Stimulated activated CD8-positive, alpha-beta memory T cell treated with anti-CD3 and anti-CD28 coated beads, Interleukin-7, amount 100 ng/mL, for 48 hours (primary cell): ENCODE results near the gene NCL.
A peak's percentile ranks its signal among the peaks of the same experiment; 100 is the strongest.

Experiments used
- DNase-seq, 2 donors: peaks; one replicate each; pipeline ENCODE4 v3.0.0-alpha.2; 2020; ENCODE audit warnings: low read depth in 1 of 2; ENCODE audit errors: extremely low read depth in 1 of 2

The NCL gene, protein sequence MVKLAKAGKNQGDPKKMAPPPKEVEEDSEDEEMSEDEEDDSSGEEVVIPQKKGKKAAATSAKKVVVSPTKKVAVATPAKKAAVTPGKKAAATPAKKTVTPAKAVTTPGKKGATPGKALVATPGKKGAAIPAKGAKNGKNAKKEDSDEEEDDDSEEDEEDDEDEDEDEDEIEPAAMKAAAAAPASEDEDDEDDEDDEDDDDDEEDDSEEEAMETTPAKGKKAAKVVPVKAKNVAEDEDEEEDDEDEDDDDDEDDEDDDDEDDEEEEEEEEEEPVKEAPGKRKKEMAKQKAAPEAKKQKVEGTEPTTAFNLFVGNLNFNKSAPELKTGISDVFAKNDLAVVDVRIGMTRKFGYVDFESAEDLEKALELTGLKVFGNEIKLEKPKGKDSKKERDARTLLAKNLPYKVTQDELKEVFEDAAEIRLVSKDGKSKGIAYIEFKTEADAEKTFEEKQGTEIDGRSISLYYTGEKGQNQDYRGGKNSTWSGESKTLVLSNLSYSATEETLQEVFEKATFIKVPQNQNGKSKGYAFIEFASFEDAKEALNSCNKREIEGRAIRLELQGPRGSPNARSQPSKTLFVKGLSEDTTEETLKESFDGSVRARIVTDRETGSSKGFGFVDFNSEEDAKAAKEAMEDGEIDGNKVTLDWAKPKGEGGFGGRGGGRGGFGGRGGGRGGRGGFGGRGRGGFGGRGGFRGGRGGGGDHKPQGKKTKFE

DNA sequence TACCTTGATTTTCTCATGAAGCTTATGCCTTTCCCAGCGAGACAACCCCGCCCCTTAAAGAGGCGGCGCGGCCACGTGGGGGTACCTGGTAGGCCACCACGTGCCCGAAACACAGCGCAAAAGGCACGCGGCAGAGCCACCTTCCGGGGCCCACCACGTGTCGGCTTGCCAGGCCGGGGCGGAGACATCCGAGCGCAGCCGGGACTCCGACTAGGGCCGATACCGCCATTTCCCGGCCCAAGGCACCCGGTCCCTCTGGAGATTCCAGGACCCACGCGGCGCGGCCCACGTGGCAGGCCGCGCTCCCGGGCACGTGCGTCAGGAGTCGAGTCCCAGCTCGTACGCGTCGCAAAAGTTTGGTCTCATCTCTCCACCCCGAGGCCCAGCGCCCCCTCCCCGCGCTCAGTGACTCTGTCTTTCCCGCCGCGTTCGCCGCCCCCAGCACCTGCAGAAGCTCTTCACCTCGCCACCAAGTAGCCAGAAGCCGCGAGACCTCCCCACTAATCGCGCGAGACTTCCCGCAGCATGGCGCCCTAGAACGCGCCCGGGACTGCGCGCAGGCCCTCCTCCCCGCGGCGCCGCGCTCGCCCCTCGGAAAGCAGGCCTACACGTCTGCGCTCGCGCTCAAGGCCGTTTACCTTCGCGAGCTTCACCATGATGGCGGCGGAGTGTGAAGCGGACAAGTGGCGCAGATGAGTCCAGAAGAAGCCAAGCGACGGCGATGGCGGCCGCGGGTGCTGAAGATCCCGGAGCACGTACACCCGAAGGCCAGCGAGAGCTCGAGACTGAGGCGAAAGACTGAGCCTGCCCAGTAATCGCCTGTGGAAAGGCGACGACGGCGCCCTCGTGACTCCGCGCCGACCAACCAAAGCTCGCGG, at the start of gene NCL:
Gene NCL, minus strand, starts transcription at position 787 of the 878 bp plus-strand sequence. Its CDS starts 131 bp downstream, at position 656.
- DNase-seq = peak; percentile 56 to 72

DNA sequence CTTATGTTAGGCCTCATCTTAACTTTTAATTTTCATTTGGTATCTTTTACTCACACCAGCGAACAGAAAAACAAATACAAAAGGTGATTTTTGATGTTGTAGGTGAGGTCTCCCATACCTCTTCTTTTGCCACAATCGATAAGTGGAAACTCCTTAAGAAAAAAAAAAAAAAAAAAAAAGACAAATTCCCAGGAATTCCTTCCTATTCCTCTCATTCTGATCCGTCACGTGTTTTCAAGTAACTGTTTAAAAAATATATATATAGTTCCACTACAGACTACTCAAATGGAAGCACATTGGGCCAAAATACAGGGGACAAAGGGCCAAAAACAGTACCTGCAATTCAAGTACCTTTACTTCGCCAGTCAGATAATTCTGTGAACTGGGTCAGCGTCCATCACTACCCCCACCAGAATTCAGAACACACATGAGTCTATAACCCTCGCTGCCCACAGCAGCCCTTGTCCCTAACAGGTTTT, 49.5 kb upstream of the NCL start:
- DNase-seq = no peak

DNA sequence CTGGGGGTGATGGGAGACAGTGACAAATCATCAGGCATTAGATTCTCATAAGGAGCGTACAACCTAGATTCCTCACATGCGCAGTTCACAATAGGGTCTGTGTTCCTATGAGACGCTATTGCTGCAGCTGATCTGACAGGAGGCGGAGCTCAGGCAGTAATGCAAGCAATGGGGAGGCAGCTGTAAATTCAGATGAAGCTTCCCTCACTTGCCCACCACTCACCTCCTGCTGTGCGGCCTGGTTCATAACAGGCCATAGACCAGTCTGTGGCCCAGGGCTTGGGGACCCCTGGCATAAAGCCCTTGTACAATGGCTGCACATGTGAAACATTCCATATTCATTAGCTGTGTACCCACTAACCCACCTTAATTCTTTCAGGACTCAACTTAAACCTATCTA, 47.9 kb upstream of the NCL start:
- DNase-seq = no peak

DNA sequence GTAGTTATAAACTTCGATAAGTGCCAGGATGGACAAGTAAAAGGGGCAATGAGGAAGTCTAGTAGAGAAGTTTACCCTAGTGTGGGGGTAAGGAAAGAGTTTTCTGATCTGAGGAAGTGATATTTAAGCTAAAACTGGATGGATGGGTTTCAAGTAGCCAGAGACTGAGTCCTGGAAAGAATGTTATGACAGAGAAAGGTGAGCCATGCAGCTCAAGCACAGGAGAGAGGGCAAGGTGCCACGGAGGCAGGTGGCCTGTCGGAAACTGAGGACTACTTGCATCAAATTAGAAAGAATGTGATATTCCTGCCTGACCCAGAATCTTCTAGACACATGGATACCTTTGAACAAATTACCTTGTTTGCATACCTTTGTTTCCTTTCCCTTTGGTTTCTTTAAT, 39.5 kb upstream of the NCL start:
- DNase-seq = no peak

DNA sequence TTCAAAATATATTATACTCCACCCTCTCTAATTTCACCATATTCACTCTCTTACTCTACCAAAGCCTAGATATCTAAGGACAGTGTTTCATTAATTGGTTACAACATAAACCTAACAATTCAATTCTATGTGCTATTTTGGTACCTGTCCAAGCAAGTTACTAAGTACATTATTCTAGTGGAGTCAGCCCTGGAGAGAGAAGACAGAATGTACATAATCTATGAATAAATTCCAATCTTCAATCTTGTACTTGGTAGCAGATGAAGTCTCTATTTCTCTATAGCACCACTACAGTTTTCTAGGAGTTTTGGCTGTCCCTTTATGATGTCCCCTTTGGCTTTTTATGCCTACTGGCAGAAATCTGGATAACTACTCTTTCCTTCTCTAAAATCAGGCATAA, 38.3 kb upstream of the NCL start:
- no peak for DNase-seq

DNA sequence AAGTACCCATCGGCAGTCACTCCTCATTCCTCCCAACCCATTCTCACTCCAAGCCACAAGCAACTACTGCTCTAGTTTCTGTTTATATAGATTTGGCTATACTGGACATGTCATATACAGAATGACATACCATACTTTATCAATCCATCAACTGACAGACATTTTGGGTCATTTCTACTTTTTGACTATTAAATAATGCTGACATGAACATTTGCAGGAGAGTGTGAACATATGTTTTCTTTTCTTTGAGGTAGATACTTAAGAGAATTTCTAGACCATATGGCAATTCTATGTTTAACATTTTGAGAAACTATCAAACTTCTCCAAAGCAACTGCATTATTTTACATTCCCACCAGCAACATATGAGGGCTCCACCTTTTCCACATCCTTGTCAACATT, 33.4 kb upstream of the NCL start:
- DNase-seq = no peak

DNA sequence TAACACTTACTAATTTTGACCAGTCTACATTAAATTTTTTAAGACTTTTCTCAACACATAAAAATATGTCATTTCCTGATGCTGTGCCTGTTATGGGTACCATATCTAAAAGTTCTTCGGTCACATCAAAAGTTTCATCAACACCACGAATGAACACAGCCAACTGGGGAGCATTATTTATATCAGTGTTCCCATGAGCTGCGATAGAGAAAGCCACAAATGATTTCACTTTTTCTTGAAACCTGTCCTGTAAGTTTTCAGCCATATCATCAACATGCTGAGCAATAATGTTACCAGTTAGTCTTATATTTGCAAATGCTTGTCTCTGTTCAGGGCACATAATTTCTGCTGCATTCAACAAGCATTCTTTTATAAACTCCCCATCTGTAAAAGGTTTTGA, 30.4 kb upstream of the NCL start:
- DNase-seq = no peak

DNA sequence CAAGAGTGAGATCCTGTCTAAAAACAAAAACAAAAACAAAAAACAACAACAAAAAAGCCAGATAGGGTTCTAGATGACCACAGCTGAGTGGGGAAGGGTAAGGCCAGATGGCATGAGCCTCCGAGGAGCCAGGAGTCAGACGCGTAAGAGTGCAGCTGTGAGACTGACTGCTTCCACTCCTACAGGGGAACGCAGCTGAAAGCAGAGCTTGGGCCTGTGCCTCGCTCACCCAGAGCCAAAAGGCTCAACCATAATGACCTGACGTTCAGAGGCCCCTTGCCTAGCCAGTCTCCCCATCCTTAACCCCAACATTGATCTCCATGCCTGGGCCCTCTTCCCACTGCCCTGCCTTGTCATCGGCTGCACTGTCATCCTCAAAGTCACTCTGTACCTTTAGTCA, 26.5 kb upstream of the NCL start:
- no peak for DNase-seq

DNA sequence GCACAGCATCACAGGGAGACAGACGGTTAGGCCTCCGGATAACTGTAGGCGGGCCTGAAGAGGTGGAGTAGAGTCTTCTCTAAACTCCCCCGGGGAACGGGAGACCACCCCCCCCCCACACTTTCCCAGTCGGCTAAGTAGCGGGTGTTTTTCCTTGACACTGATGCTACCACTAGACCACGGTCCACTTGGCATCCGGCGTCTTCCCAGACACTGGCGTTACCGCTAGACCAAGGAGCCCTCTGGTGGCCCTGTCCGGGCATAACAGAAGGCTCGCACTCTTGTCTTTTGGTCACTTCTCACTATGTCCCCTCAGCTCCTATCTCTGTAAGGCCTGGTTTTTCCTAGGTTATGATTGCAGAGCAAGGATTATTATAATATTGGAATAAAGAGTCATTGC, 25.7 kb upstream of the NCL start:
- no peak for DNase-seq

DNA sequence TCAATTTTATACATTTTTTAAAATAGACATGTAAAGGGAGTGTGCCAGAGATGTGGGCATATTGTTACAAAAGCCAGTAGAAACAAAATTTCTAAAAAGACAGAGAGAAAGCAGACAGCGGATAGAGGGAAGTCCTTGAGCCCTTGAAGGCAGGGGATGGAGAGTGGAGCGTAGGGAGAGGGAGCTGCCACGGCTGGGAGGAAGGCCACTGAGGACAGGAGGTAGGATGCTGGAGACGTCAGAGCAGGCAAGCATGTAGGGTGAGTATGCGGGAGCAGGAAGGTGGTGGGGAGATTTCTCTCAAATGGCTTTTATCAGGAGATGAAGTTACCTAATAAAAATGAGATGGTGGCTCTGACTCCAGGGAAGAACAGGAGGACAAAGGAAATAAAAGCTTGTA, 24.0 kb upstream of the NCL start:
- no peak for DNase-seq

DNA sequence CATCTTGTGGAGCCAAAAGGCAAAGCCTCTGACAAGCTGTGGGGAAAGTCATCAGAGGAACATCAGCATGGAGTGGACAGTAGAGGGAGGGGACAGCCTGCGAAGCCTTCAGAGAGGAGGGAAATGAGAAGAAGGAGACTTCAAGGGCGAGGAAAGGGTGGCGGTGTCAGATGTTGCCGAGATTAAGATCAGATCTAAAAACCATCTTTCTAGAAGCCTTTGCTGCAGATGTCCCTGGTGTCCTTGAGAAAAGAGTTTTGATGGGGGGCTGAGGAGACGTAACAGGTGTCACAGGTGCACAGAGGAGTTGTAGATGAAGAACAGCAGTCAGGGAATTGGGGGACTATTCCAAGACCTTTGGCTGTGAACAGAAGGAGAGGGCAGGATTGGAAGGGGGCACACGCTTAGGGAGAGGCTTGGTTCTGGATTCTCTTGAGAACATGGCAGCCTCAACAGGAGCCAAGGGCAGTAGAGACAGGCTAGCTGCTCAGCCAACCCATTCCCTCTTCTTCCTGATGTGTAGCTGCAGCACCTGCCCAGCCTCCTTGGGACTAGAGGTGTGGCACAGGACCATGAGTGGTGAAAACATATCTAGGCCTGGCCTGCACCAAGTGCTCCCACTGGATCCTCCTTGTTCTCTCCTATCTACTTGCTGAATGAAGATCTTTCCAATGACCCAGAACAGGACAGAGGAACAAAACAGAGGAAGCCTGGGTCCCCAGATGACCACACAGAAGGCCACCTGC, 22.7 kb upstream of the NCL start:
- DNase-seq = no peak

DNA sequence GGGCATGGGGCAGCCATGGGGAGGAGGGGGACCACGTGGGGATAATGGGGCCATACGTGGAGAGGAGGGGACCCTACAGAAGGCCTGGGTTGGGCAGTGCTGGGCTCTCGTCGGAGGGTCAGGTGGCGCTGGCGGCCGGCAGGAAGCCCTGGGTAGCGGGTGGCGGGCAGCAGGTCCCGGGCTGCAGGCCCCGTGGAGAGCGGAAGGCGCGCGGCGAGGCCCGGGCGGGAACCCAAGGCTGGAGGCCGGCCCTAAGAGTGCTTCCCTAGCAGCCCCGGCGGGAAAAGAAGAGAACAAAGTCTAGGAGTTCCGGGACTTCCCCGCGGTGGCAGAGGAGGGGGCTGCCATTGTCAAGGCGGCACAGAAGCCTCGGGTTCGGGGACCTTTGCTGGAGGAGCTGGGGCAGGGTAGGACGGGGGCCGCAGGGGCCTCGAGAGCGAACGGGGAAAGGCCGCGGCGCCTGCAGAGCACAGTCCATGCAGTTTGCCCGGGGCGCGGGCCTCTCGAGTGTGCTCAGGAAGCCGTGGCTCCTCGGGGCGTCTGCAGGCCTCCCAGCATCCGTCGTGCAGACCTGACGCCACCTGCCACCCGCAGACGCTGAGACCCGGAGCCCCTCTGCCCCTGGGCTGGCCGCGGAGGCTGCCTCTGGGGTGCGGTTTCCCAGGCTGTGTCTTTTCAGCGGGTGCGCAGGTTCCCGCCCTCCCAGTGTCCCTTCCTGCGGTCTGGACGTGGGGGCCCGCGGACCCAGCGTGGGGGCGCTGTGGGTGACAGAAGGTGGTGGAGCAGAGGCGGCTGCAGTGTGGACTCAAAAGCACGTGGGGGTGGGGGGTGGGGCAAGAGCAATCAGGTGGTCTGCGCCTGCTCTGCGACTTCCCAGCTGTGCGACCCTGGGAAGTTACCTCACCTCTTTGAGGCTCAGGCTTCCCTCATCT, 19.4 kb upstream of the NCL start:
- peak; percentile 6 to 25 for DNase-seq

DNA sequence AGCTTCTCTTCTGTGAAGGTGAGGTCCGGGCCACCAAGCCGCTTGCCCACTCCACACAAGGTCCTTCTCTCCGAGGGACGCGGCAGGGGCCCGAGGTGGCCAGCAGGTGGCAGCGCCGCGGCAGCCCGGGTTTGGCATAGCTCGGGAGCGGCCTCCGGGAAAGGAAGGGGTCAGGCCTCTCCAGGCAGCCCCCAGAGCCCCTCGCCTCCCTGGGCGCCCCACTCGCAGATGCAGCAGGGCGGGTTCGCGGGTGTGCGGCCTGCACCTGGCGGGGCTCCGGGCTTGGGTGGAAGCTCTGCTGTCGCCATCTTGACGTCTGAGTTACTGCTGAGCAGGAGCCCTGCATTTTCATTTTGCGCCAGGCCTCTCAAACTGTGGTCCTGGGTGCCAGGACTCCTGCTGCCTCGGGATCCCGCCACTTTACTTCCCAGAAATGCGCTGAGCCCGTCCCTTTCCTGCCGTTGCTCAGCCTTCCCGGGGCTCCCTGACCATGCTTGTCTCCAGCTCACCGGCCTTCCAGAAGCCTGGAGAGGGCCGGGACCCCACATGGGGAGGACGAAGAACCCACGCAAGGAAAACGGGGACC, 18.6 kb upstream of the NCL start:
- DNase-seq = peak; percentile 46 to 53

DNA sequence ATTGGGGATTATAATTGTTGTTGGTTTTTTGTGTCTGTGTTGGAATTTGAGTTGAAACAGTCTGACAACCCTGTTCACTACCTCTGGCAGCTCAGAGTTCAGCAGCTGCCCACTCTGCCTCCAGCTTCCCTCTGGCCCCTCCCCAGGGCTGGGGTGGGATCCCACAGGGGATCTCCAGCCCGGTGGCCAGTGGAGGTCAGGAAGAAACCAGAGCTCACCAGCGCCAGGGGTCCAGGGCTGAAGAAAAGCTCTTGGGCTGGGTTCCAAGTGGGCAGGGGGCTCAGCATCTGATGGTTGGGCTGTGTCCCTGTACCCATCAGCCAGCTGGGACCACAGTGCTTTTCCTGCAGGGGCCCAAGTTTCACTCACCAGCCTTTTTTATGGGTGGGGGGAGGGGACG, 16.5 kb upstream of the NCL start:
- DNase-seq = no peak

DNA sequence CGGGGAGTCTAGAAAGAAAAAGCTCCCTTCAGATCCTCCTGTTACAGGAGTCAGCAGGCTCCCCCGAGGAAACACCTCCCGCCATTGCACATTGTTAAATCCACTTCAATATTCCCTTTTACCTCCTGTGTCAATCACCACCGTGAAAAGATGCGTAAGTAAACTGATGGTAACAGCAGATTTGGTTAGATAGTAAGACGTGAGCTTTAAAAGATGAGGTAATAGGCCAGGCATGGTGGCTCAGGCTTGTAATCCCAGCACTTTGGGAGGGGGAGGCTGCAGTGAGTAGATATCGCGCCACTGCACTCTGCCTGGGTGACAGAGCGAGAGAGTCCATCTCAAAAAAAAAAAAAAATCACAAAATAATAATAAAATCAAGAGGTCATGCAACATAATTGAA, 15.2 kb upstream of the NCL start:
- no peak for DNase-seq

DNA sequence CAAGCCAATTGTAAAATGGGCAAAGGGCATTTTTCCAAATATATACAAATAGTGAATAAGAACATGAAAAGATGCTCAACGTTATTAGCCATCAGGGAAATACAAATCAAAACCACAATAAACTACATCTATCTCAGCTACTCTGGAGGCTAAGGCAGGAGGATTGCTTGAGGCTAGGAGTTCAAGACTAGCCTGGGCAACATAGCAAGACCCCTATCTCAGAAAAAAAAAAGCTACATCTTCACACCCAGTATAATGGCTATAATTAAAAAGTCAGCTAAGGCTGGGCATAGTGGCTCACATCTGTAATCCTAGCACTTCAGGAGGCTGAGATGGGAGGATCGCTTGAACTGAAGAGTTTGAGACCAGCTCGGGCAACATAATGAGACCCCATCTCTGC, 12.6 kb upstream of the NCL start:
- DNase-seq = no peak

DNA sequence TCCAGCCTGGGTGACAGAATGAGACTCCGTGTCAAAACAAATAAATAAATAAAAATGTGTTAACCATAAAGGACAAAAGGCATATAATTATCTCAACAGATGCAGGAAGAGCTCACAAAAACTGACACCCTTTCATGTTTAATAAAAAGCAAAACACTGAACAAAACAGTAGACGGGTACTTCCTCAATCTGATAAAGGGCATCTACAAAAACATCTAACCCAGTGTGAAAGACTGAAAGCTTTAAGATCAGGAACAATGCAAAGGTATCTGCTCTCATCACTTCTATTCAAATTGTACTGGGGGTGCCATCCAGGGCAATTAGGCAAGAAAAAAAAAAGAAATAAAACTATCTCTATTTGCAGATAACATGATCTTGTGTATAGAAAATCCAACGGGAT, 11.7 kb upstream of the NCL start:
- no peak for DNase-seq

DNA sequence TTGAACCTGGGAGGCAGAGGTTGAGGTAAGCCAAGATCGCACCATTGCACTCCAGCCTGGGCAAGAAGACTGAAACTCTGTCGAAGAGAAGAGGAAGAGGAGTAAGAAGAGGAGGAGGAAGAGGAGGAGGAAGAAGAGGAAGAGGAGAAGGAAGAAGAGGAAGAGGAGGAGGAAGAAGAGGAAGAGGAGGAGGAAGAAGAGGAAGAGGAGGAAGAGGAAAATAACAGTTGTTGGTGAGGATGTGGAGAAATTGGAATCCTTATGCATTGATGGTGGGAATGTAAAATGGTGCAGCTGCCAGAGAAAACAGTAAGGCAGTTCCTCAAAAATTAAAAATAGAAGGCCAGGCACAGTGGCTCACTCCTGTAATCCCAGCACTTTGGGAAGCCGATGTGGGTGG, 8.5 kb upstream of the NCL start:
- DNase-seq = no peak

DNA sequence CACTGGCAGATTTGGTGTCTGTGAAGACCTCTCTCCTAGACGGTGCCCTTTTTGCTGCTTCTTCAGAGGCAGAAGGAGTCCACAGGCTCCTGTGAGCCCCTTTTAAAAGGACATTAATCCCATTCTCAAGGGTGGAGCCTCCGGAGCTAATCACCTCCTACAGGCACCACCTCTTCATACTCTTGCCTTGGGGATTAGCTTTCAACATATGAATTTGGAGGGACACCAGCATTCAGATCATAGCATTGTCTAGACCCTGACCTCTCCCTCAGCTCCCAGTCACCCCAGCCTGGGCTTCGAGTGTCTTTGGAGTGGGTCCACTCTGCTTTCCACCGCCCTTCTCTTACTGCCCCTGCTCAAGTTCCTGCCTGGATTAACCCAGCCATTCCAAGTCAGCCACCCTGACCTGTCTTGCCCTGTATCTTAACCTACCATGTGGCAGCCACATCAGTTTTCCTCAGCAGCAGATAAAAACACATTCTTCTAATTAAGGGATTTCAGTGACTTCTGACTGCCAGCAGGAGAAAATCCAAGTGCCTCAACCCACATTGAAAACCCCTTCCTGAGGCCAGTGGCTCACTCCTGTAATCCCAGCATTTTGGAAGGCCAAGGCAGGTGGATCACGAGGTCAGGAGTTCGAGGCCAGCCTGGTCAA, 6.1 kb upstream of the NCL start:
- no peak for DNase-seq
